ENCODE results near the gene ARPC5L.

DNA sequence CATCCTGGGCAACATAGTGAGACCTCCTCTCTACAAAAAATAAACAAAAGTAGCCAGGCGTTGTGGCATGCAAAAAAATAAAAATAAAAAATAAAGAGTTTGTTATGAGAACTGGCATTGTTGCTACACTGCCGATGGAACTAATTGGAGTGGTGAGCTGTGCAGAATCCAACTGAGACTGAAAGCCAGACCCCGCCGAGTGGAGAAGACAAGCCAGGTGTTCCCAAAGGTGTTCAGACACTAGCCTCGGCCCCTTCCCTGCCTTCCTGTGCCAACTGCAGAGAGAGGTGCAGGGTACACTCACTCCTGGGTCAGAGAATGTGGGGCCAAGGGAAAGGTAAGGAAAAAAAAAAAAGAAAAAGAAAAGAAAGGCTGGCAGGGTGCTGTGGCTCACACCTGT, 46.3 kb upstream of the ARPC5L start:
- TF ChIP-seq, protein P1, sequence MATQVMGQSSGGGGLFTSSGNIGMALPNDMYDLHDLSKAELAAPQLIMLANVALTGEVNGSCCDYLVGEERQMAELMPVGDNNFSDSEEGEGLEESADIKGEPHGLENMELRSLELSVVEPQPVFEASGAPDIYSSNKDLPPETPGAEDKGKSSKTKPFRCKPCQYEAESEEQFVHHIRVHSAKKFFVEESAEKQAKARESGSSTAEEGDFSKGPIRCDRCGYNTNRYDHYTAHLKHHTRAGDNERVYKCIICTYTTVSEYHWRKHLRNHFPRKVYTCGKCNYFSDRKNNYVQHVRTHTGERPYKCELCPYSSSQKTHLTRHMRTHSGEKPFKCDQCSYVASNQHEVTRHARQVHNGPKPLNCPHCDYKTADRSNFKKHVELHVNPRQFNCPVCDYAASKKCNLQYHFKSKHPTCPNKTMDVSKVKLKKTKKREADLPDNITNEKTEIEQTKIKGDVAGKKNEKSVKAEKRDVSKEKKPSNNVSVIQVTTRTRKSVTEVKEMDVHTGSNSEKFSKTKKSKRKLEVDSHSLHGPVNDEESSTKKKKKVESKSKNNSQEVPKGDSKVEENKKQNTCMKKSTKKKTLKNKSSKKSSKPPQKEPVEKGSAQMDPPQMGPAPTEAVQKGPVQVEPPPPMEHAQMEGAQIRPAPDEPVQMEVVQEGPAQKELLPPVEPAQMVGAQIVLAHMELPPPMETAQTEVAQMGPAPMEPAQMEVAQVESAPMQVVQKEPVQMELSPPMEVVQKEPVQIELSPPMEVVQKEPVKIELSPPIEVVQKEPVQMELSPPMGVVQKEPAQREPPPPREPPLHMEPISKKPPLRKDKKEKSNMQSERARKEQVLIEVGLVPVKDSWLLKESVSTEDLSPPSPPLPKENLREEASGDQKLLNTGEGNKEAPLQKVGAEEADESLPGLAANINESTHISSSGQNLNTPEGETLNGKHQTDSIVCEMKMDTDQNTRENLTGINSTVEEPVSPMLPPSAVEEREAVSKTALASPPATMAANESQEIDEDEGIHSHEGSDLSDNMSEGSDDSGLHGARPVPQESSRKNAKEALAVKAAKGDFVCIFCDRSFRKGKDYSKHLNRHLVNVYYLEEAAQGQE (IDR thresholded peaks at IDR 0.05; ENCODE audit: insufficient replicate concordance, low read depth): no peak
- no peak for TF ChIP-seq CTCF (IDR thresholded peaks at IDR 0.05; ENCODE audit: insufficient read depth, low read length)
- TF ChIP-seq POLR2AphosphoS5 (IDR thresholded peaks at IDR 0.05; ENCODE audit: low read depth): no peak
